Endothelial cell (in vitro differentiated cells): ENCODE measurements around the gene PLPP6. TPM values are rescaled to one million over a fixed set of nuclear protein-coding genes. Genes with fewer than 3 reads are reported as not detected.

Source experiments
- DNase-seq: peaks from one replicate; pipeline ENCODE4 v3.0.0; 2021; ENCODE audit warnings: low spot score
- H3K27ac Mint-ChIP-seq: one replicate; pipeline ENCODE4 v1.8.0; 2021; ENCODE audit warnings: mixed read lengths, inconsistent platforms; ENCODE audit not compliant: unreplicated experiment
- H3K27me3 Mint-ChIP-seq: one replicate; pipeline ENCODE4 v1.8.0; 2021; ENCODE audit warnings: mild to moderate bottlenecking, moderate library complexity, mixed read lengths, inconsistent platforms; ENCODE audit not compliant: unreplicated experiment
- H3K36me3 Mint-ChIP-seq: one replicate; pipeline ENCODE4 v1.8.0; 2021; ENCODE audit warnings: mild to moderate bottlenecking, low read depth, mixed read lengths, inconsistent platforms; ENCODE audit not compliant: unreplicated experiment
- H3K4me1 Mint-ChIP-seq: one replicate; pipeline ENCODE4 v1.8.0; 2021; ENCODE audit warnings: mild to moderate bottlenecking, mixed read lengths, inconsistent platforms; ENCODE audit not compliant: unreplicated experiment
- H3K4me3 Mint-ChIP-seq: one replicate; pipeline ENCODE4 v1.8.0; 2021; ENCODE audit warnings: mild to moderate bottlenecking, mixed read lengths, inconsistent platforms; ENCODE audit not compliant: unreplicated experiment
- H3K9me3 Mint-ChIP-seq: one replicate; pipeline ENCODE4 v1.8.0; 2021; ENCODE audit warnings: mixed read lengths, inconsistent platforms; ENCODE audit not compliant: unreplicated experiment
- CTCF ChIP-seq: fragments of 200-600 bp; sonication (generic); IDR thresholded peaks from one replicate; pipeline ENCODE4 v1.5.0; 2021; ENCODE audit warnings: antibody characterized with exemption; ENCODE audit not compliant: unreplicated experiment
- total RNA-seq: library from RNA; stranded (reverse); fragmentation: NEBNext Ultra II Directional; extraction: Animal tissue kit (Norgen Biotek cat#: 25700); gene quantifications from one replicate; pipeline ENCODE4 v1.2.1, GENCODE V29; 2021; ENCODE audit not compliant: unreplicated experiment

Gene PLPP6
- total RNA-seq, 1 donor from 2014 or later: 7.7 TPM

GRCh38 chr9:4709380-4709779 is 47.3 kb downstream of the PLPP6 start:
- Mint-ChIP-seq H3K27me3 (peaks cover 1% of the 10 kb centered on the region), H3K4me1 (no peaks in the 10 kb centered on the region), H3K4me3 (no peak overlapping the region), H3K9me3 (no peaks in the 10 kb centered on the region), H3K27ac (no peak overlapping the region), H3K36me3 (no peaks in the 10 kb centered on the region)
- TF ChIP-seq CTCF: no peak
- DNase-seq: no peak

GRCh38 chr9:4713849-4714248 is 51.8 kb downstream of the PLPP6 start:
- H3K4me3 Mint-ChIP-seq: no peak overlapping the region
- H3K36me3 Mint-ChIP-seq: peaks cover 9% of the 10 kb centered on the region
- H3K9me3 Mint-ChIP-seq: no peaks in the 10 kb centered on the region
- peaks cover 1% of the 10 kb centered on the region for H3K27me3 Mint-ChIP-seq
- H3K4me1 Mint-ChIP-seq: peaks cover 4% of the 10 kb centered on the region
- no peak overlapping the region for H3K27ac Mint-ChIP-seq
- no peak for DNase-seq
- no peak for TF ChIP-seq CTCF

GRCh38 chr9:4714266-4715016 is 52.3 kb downstream of the PLPP6 start:
- Mint-ChIP-seq H3K36me3 (peaks cover 9% of the 10 kb centered on the region), H3K4me1 (peaks cover 4% of the 10 kb centered on the region), H3K27me3 (peaks cover 1% of the 10 kb centered on the region), H3K27ac (no peak overlapping the region), H3K9me3 (no peaks in the 10 kb centered on the region), H3K4me3 (no peak overlapping the region)
- TF ChIP-seq CTCF: no peak
- no peak for DNase-seq

Other genes with a start within 250 kb of the PLPP6 start
- gene SLC1A1, start 171.8 kb upstream of the PLPP6 start, total RNA-seq: 2.2 TPM
- 6.7 TPM for gene SPATA6L, start 4.2 kb downstream of the PLPP6 start, total RNA-seq
- gene CDC37L1, start 17.3 kb downstream of the PLPP6 start, total RNA-seq: 10.7 TPM
- 29.2 TPM for gene AK3, start 78.9 kb downstream of the PLPP6 start, total RNA-seq
- gene RCL1, start 130.7 kb downstream of the PLPP6 start, total RNA-seq: 12.2 TPM